NCI-H2171 treated with DMSO at 0.1 percent for 48 hours (cell line): ENCODE results near the gene RBM5.
"Not testable (repeated sequence)": the region's sequence is repeated elsewhere in the genome, so short reads cannot be mapped to it uniquely, and the experiment has no call there.

ENCODE experiments used
- DNase-seq: peaks from one replicate; lab custom pipeline; 2025; lab: John Stamatoyannopoulos, UW

Gene RBM5

DNA sequence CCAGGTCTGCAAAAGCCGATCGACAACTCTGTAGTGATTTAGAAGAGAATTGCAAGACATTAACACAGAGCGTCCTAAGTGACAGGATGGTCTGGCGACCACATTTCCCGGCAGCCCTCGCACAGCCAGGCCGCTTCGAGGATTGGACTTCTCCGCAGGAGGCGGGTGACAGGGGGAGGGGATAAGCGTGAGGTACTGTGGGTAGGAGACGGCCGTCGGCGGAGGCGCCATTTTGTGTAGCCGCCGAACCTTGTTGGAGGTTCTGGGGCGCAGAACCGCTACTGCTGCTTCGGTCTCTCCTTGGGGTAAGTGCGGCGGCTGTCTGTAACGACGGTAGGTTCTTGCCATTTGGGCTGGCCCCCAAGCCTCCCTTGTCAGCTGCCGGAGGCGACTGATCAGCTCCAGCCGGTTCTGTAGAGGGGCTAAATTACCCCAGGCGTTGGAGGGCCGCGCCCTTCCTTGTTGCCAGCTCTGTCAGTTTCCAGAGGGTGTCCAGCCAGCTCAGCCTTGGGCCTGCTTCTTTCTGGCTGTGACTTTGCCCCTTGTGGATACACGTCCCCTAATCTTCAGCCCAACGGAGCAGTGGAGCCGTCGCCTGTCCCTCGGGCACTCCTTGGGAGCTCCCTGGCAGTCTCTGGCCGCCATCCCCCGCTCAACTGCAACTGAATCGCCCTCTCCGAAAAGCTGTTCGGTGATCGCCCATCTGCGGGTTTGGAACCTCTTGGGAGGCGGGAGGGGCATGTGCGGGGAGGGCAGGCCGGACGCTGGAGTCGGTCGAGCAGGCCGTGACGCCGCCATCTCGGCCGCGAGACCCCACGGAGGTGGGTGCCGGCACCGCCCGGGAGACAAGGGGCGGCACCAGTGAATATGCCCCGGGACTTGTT is at the start of gene RBM5:
TSS of gene RBM5 (plus strand) at position 195 of the 884 bp plus-strand sequence. CDS start 1,516 bp downstream, outside the sequence.
- peak; percentile 81 for DNase-seq

- no peak for DNase-seq
Measured at GRCh38 chr3:50044976-50045375, 43.7 kb upstream of the RBM5 start.

GRCh38 chr3:50047426-50047825 is 41.3 kb upstream of the RBM5 start:
- DNase-seq, result no peak

- DNase-seq, result no peak
Measured at GRCh38 chr3:50050361-50050760, 38.4 kb upstream of the RBM5 start.

DNA sequence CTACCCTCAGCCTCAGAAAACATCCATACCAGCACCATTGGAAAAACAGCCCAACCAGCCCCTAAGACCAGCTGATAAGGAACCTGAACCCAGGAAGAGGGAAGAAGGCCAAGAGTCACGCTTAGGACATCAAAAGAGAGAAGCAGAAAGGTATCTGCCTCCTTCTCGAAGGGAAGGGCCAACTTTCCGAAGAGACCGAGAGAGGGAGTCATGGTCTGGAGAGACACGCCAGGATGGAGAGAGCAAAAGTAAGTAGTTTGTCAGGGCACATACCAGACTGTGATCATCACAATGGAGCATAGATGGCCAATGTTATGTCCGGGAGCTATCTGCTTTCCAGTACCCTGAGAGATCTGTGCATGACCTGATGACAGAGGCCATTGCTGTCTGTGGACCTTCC is 31.0 kb upstream of the RBM5 start:
- DNase-seq, result no peak

DNA sequence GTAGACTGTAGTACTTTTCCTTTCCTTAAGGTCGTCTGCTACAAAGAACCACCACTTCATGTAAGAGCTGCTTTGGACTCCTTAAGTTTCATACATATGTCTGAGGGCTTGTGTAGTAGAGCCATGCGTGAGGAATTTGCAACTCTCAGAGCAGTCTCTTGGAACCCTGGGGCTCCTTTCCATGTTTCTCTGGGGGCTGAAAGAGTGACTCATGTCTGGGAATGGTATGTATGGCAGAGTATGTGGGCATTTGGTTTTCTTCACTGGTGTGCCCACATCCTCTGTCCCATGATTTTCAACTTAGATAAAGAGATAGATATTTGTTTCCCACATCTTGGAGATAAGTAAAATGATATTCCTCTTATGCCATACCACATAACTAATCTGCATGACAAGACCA is 20.6 kb upstream of the RBM5 start:
- DNase-seq, result no peak

- no peak for DNase-seq
Measured at GRCh38 chr3:50078091-50078490, 10.6 kb upstream of the RBM5 start.

GRCh38 chr3:50078622-50079021 is 10.1 kb upstream of the RBM5 start:
- DNase-seq, result no peak

- DNase-seq, result not testable (repeated sequence)
Measured at GRCh38 chr3:50084951-50085350, 3.8 kb upstream of the RBM5 start.

DNA sequence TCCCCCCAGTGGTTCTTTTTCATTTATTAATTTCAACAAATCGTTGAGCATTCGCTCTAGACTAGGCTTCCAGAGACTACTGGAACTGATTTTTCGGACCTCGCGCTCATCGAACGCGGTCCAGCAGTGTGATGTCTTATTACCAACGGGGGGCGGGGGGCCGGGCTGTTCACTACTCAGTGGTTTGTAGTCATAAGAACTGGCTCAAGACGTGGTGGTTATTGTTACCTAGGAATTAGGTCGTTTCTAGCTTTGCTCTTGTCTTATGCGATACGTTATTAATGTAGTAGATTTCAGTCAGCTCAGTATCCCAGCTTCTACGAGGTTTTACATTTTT is 858 bp downstream of the RBM5 start:
- no peak for DNase-seq

DNA sequence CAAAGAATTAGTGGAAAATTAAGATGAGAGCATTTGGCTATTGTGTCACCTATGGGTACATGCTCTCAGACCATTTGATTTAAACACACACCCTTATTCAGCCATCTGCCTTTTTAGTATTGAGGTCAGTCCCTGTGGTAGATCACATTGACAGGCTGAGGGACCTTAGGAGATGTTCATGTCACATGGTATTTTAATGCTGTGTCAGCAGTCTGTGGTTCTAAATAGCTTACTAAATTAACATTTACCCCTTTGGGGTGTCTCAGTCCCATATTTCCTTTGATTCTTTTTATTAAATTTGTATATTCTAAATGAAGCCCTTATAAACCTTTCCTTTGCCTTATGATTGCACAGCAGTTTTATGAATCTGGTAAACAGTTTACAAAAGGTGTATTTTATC is 2.3 kb downstream of the RBM5 start:
- no peak for DNase-seq

- no peak for DNase-seq
Measured at GRCh38 chr3:50095352-50095998, 6.8 kb downstream of the RBM5 start.

- DNase-seq, result no peak
Measured at GRCh38 chr3:50100386-50100785, 11.7 kb downstream of the RBM5 start.

GRCh38 chr3:50100956-50101845 is 12.5 kb downstream of the RBM5 start:
- DNase-seq, result no peak

- no peak for DNase-seq
Measured at GRCh38 chr3:50102558-50102957, 13.8 kb downstream of the RBM5 start.

- no peak for DNase-seq
Measured at GRCh38 chr3:50111757-50112156, 23.0 kb downstream of the RBM5 start.

GRCh38 chr3:50112462-50112861 is 23.7 kb downstream of the RBM5 start:
- DNase-seq, result peak; percentile 42

DNA sequence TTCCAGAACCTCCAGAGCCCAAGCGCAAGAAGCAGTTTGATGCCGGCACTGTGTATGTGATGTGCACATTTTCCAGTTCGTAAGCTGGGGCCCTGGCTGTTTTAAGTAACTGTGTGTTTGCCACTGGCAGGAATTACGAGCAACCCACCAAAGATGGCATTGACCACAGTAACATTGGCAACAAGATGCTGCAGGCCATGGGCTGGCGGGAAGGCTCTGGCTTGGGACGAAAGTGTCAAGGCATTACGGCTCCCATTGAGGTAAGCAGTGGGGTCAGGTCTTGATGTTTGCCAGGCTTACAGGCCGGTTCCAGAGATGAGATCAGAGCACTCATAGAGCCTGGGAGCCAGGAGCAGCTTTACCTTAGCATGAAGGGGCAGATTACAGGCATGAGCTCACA is 28.4 kb downstream of the RBM5 start:
- DNase-seq, result no peak

DNA sequence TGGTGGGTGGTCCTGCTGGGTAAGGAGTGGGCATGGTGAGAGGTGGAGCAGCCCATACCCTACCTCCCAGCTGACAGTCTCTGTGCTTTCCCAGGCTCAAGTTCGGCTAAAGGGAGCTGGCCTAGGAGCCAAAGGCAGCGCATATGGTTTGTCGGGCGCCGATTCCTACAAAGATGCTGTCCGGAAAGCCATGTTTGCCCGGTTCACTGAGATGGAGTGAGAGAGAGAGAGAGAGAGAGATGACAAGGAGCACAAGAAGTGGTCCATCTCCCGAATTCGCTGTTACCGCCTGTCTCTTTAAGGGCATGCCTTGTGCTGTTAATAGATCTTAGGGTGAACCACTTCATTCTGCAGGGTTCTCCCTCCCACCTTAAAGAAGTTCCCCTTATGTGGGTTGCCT is 29.5 kb downstream of the RBM5 start:
- DNase-seq, result no peak

DNA sequence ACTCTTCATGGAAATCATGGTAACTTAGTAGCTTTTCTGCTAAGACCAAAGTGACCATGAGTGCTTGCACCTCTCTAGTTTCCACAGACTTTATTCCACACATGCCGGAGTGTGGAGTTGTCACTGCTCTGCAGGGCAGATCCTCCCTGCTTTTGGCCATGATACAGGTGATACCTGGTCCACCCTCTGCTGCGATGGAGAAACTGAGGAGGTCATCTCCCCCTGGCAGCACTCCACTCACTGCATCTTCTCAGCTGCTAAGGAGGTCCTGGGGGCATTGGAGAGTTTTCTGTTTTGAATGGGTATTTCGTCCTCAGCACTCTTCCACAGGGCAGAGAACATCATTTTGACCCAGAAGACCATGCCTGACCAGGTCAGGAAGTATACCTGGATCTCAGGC is 31.1 kb downstream of the RBM5 start:
- no peak for DNase-seq

DNA sequence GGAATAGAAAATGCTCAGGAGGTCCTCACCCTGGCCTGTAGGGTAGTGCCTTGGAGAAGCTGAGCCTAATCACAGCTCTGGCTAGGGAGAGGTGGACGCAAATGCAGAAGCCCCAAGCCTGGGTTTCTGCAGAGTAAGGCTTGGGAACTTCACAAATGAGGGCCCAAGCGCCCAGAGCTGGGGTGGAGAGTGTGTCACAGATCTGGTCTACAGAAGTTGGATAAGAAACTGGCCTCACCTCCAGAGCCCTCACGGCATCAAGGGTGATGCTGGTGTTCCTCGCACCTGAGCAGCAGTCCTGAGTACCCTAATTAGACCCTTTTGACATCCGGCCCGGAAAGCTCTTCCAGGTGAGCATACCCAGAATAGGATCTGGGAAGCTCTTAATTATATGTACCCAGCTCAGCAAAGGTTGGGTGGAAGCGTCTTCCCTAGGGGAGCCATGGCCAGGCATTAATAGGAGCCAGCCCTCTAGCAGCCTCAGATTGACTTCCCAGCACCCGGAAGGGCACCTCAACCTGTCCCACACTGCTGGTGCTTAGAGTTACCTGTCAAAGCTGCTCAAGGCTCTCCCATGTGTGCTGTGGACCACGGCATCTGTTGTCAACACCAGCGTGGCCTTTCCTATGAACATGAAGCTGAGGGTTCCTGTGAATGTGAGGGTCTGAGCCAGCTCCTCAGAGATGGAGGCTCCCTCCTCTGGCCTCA is 31.8 kb downstream of the RBM5 start:
- no peak for DNase-seq
